OCI-LY7 (cell line): ENCODE data around the gene TSC22D2. TPM values are rescaled to one million over a fixed set of nuclear protein-coding genes. Genes with fewer than 3 reads are reported as not detected.
A peak's percentile ranks its signal among the peaks of the same experiment; 100 is the strongest.

Experiments
- BruUV-seq: library from RNA; stranded (reverse); fragments of 400-500 nt; replicated peaks from 2 replicates; lab custom pipeline; 2021; lab: Mats Ljungman, UMichigan
- CTCF ChIA-PET: fragments of 300-600 bp; sonication (Branson Sonifier 250); formaldehyde crosslinking; loops from one replicate; lab custom pipeline; 2022; ENCODE audit warnings: antibody characterized with exemption; ENCODE audit not compliant: unreplicated experiment; lab: Charles Lee
- POLR2A ChIA-PET: fragments of 300-600 bp; sonication (Branson Sonifier 250); formaldehyde crosslinking; loops from one replicate; lab custom pipeline; 2022; ENCODE audit warnings: antibody characterized with exemption; lab: Charles Lee
- DNase-seq: peaks from one replicate; pipeline ENCODE4 v3.0.0-alpha.2; 2015; ENCODE audit warnings: low spot score
- H2AFZ ChIP-seq: fragments of 200-600 bp; sonication (generic), shearing (Covaris generic); 2 replicates; pipeline ENCODE4 v1.6.1; 2014; ENCODE audit warnings: mild to moderate bottlenecking, antibody characterized with exemption, low read length, moderate library complexity
- H3K27ac ChIP-seq: fragments of 200-600 bp; sonication (generic); 2 replicates; pipeline ENCODE4 v1.5.1; 2014; ENCODE audit warnings: mixed run types, low read depth, mild to moderate bottlenecking, moderate library complexity, low read length, inconsistent platforms; ENCODE audit not compliant: poor library complexity, severe bottlenecking
- H3K36me3 ChIP-seq: fragments of 200-600 bp; sonication (generic); 2 replicates; pipeline ENCODE4 v1.6.1; 2014; ENCODE audit warnings: mild to moderate bottlenecking, antibody characterized with exemption, low read length, moderate library complexity, mixed read lengths; ENCODE audit not compliant: insufficient read depth
- H3K4me1 ChIP-seq: fragments of 200-600 bp; sonication (generic); 2 replicates; pipeline ENCODE4 v1.5.1; 2014; ENCODE audit warnings: mild to moderate bottlenecking, low read length; ENCODE audit not compliant: insufficient read depth, poor library complexity, severe bottlenecking
- H3K4me2 ChIP-seq: fragments of 200-600 bp; sonication (generic); 2 replicates; pipeline ENCODE4 v1.6.1; 2014; ENCODE audit warnings: mild to moderate bottlenecking, low read length
- H3K4me3 ChIP-seq: fragments of 200-600 bp; sonication (generic); 2 replicates; pipeline ENCODE4 v1.5.1; 2014; ENCODE audit warnings: mild to moderate bottlenecking, low read depth, low read length; ENCODE audit not compliant: poor library complexity, severe bottlenecking
- H3K79me2 ChIP-seq: fragments of 200-600 bp; sonication (generic); 2 replicates; pipeline ENCODE4 v1.6.1; 2016; ENCODE audit warnings: low read depth, mild to moderate bottlenecking, low read length, moderate library complexity, mixed read lengths; ENCODE audit not compliant: insufficient read depth
- H3K9me2 ChIP-seq: fragments of 200-600 bp; sonication (generic); 2 replicates; pipeline ENCODE4 v1.6.1; 2016; ENCODE audit warnings: mild to moderate bottlenecking, low read length, mixed read lengths; ENCODE audit not compliant: insufficient read depth
- H3K9me3 ChIP-seq: fragments of 200-600 bp; sonication (generic); 2 replicates; pipeline ENCODE4 v1.6.1; 2014; ENCODE audit warnings: mild to moderate bottlenecking, mixed run types, low read length, mixed read lengths
- H4K20me1 ChIP-seq: fragments of 200-600 bp; sonication (generic); 2 replicates; pipeline ENCODE4 v1.6.1; 2014; ENCODE audit warnings: mild to moderate bottlenecking, antibody characterized with exemption, low read length, moderate library complexity, mixed read lengths; ENCODE audit not compliant: insufficient read depth
- CTCF ChIP-seq: fragments of 200-600 bp; sonication (generic); conservative IDR thresholded peaks from 2 replicates; pipeline ENCODE4 v1.5.1; 2014; ENCODE audit warnings: mild to moderate bottlenecking, antibody characterized with exemption, low read length, moderate library complexity, mixed read lengths
- EZH2phosphoT487 ChIP-seq: fragments of 200-600 bp; sonication (generic); IDR thresholded peaks from 2 replicates; pipeline ENCODE4 v1.6.1; 2018; ENCODE audit warnings: low read depth, borderline replicate concordance, mild to moderate bottlenecking, mixed run types, antibody characterized with exemption, low read length, moderate library complexity, mixed read lengths
- intact Hi-C: fragments of 100-400 bp; cut with micrococcal nuclease; formaldehyde crosslinking; loops from one replicate; pipeline ENCODE4 v1.10.0; 2022; ENCODE audit not compliant: unreplicated experiment
- total RNA-seq, 2 experiments: library from RNA; depleted of rRNA in 1 of 2; stranded (reverse); fragments of >200 nt in 1 of 2; shearing (Covaris generic) in 1 of 2; gene quantifications; 2 replicates each; pipeline ENCODE4 v1.2.3, GENCODE V29; 2014 to 2022

The TSC22D2 gene
- total RNA-seq, 2 experiments from 2014 or later: 5.9 to 24.2 TPM

- Histone ChIP-seq H3K9me3 (no peaks in the 10 kb centered on the region), H3K4me1 (peaks cover 27% of the 10 kb centered on the region), H3K9me2 (0 out of 2 replicates have a peak, but pooled peaks cover 4% of the 10 kb centered on the region), H3K4me3 (peak overlapping the region; percentile 78), H3K79me2 (peaks cover 66% of the 10 kb centered on the region), H4K20me1 (peaks cover 55% of the 10 kb centered on the region), H3K36me3 (peaks cover 46% of the 10 kb centered on the region), H3K4me2 (peak overlapping the region; percentile 89), H2AFZ (no peak overlapping the region), H3K27ac (no peak overlapping the region)
- TF ChIP-seq EZH2phosphoT487: no peak
- 0 out of 2 replicates have a peak, but pooled peaks have one; percentile 23 for TF ChIP-seq CTCF
- peak; percentile 55 for DNase-seq
- BruUV-seq: no TSS peak
- ChIA-PET POLR2A (interaction anchor here (1.1 to 2.8 kb wide), 9 partner anchors 8 to 354 kb away, joined by 3 to 16 read pairs (median 5); partner anchors contain the start of gene SELENOT), CTCF (no interaction called here)
- intact Hi-C loops: loop anchor here (1.0 to 10.0 kb wide), 3 partner anchors 85 to 676 kb away; partner anchors contain the start of gene PFN2
These were observed 2.4 kb downstream of the TSC22D2 start for GRCh38 chr3:150410311-150411105.

GRCh38 chr3:150411106-150411460 is 3.0 kb downstream of the TSC22D2 start:
- TF ChIP-seq EZH2phosphoT487 (no peak), CTCF (no peak)
- DNase-seq: no peak
- peak overlapping the region; percentile 78 for H3K4me3 ChIP-seq
- H3K27ac ChIP-seq: no peak overlapping the region
- peaks cover 72% of the 10 kb centered on the region for H3K79me2 ChIP-seq
- no peak overlapping the region for H2AFZ ChIP-seq
- H3K9me2 ChIP-seq: 0 out of 2 replicates have a peak, but pooled peaks cover 4% of the 10 kb centered on the region
- intact Hi-C loops: loop anchor here (10.0 kb wide), 1 partner anchor 436 kb away; the partner anchor contains the start of gene PFN2
- H3K4me1 ChIP-seq: peaks cover 27% of the 10 kb centered on the region
- BruUV-seq: no TSS peak
- H4K20me1 ChIP-seq: peaks cover 58% of the 10 kb centered on the region
- POLR2A ChIA-PET: interaction anchor here (1.3 to 2.8 kb wide), 4 partner anchors 8 to 135 kb away, joined by 3 to 16 read pairs (median 8); no protein-coding TSS in a partner anchor
- H3K4me2 ChIP-seq: peak overlapping the region; percentile 89
- H3K9me3 ChIP-seq: no peaks in the 10 kb centered on the region
- peaks cover 52% of the 10 kb centered on the region for H3K36me3 ChIP-seq
- CTCF ChIA-PET: no interaction called here
